CD4-positive, alpha-beta T cell treated with Interferon gamma for 1 hour (primary cell): ENCODE results near the gene HDAC1.
"Not testable (repeated sequence)": the region's sequence is repeated elsewhere in the genome, so short reads cannot be mapped to it uniquely, and the experiment has no call there.

Source experiments
- DNase-seq: peaks from one replicate; pipeline ENCODE4 v3.0.0-alpha.2; 2020

The HDAC1 gene

DNA sequence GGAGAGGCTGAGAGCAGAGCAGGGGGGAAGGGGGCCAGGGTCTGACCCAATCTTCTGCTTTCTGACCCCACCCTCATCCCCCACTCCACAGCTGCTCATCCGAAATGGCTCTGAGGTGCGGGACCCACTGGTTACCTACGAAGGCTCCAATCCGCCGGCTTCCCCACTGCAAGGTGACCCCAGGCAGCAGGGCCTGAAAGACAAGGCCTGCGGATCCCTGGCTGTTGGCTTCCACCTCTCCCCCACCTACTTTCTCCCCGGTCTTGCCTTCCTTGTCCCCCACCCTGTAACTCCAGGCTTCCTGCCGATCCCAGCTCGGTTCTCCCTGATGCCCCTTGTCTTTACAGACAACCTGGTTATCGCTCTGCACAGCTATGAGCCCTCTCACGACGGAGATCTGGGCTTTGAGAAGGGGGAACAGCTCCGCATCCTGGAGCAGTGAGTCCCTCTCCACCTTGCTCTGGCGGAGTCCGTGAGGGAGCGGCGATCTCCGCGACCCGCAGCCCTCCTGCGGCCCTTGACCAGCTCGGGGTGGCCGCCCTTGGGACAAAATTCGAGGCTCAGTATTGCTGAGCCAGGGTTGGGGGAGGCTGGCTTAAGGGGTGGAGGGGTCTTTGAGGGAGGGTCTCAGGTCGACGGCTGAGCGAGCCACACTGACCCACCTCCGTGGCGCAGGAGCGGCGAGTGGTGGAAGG lies 17.1 kb upstream of the HDAC1 start:
- DNase-seq = no peak

- DNase-seq = no peak
These were observed 16.5 kb upstream of the HDAC1 start for GRCh38 chr1:32275424-32275823.

DNA sequence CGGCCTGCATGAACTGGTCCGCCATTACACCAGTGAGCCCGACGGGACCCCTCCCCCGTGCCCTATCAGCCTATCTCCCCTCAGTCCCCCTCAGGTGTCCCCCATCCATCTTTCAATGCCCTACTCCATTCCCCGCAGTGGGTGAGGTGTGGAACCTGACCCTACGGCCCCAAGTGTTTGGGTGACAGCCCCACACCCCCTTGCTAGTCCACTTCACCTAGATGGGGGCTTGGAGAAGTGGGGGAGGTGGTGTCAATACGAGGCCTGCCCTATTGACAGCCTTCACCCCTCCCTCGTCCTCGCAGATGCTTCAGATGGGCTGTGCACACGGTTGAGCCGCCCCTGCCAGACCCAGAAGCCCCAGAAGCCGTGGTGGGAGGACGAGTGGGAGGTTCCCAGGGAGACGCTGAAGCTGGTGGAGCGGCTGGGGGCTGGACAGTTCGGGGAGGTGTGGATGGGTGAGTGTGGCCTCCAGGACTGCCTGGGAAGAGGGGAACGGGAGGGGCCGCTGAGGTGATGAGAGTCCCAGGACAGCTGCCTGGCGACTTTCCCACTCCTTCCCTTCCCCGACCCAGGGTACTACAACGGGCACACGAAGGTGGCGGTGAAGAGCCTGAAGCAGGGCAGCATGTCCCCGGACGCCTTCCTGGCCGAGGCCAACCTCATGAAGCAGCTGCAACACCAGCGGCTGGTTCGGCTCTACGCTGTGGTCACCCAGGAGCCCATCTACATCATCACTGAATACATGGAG lies 15.7 kb upstream of the HDAC1 start:
- no peak for DNase-seq

- not testable (repeated sequence) for DNase-seq
These were observed 7.1 kb upstream of the HDAC1 start for GRCh38 chr1:32284777-32285176.

DNA sequence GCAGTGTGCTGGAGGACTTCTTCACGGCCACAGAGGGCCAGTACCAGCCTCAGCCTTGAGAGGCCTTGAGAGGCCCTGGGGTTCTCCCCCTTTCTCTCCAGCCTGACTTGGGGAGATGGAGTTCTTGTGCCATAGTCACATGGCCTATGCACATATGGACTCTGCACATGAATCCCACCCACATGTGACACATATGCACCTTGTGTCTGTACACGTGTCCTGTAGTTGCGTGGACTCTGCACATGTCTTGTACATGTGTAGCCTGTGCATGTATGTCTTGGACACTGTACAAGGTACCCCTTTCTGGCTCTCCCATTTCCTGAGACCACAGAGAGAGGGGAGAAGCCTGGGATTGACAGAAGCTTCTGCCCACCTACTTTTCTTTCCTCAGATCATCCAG lies 6.2 kb upstream of the HDAC1 start:
- DNase-seq = no peak

DNA sequence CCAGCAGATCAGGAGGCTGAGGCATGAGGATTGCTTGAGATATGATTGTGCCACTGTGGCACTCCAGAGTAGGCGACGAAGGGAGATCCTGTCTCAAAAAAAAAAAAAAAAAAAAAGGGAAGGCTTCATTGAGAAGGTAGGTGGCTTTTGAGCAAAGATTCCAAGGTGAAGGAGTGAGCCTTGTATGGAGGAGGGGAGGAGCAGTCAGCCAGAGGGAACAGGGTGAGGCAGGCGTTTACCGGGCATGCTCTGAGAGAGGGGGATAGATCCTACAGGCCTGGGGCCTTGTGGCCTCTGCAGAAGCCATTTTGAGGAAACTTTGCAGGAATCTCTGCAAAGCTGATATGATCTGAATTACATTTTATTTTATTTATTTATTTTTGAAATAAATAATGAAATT lies 5.1 kb upstream of the HDAC1 start:
- no peak for DNase-seq

DNA sequence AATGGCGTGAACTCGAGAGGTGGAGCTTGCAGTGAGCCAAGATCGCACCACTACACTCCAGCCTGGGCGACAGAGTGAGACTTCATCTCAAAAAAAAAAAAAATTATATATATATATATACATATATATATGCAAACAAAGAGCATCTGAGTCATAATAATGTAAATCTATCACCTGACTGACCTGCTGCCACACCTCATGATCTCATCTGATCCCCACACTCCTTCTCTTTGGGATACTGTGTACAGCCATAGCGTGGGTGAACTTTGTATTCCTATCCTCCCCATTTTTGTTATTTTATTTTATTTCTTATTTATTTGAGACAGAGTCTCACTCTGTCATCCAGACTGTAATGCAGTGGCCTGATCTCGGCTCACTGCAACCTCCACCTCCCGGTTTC lies 2.6 kb upstream of the HDAC1 start:
- no peak for DNase-seq

GRCh38 chr1:32291145-32291707 lies 657 bp upstream of the HDAC1 start:
- DNase-seq = no peak

GRCh38 chr1:32298211-32298610 lies 6.3 kb downstream of the HDAC1 start:
- not testable (repeated sequence) for DNase-seq

DNA sequence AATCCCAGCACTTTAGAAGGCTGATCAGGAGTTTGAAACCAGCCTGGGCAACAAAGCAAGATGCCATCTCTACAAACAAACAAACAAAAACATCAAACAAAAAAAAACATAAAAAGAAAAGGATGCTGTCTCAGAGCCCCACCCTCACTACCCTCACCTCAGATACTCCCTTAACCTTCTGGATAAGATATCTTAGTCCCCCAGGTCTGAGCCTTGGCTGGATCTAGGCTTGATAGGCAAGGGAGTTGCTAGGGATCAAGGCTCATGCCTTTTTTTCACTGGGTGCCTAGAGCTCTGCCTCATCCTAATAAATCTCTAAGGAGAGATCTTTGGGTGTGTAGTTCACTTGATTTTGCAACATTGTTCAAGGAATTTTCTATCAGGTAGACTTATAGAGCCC lies 7.4 kb downstream of the HDAC1 start:
- no peak for DNase-seq

- DNase-seq = no peak
These were observed 11.5 kb downstream of the HDAC1 start for GRCh38 chr1:32303358-32303757.

DNA sequence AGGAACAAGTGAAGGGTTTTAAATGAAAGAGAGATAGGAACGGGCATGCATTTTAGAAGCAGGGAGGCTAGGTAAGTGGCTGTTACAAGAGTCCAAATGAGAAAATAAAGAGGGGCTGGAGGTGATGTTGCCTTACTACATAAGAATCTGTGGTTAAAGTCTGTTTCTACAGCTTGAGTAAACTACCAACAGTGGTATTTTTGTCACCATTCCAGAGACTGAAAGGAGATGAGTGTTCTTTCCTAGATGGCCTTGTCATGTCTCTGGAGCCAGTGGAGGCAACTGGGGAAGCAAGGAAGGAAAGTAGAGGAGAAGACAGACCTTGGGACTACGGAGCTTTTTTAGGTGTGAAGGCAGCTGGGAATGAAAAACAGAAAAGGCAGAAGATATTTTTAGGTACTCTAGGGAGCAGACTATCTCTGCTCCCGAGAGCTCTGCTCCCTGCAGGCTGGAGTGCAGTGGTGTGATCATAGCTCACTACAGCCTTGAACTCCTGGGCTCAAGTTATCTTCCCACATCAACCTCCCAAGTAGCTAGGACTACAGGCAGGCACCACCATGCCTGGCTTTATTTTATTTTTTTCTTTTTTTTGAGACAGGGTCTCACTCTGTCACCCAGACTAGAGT lies 12.2 kb downstream of the HDAC1 start:
- DNase-seq = no peak

DNA sequence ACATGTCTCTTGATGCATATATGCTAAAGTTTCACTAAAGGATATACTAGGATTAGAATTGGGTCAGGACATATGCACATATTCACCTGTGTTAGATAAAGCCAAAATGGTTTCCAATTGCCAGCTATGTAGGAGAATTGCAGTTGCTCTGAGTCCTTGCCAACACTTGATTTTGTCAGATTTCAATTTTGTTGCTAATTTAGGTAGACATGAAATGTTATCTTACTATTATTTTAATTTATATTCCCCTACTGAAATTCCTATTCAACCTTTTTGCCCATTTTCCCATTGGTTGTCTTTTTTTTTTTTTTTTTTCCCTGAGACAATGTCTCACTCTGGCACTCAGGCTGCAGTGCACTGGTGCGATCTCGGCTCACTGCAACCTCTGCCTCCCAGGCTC lies 13.4 kb downstream of the HDAC1 start:
- DNase-seq = no peak

- no peak for DNase-seq
These were observed 15.4 kb downstream of the HDAC1 start for GRCh38 chr1:32307324-32307723.

DNA sequence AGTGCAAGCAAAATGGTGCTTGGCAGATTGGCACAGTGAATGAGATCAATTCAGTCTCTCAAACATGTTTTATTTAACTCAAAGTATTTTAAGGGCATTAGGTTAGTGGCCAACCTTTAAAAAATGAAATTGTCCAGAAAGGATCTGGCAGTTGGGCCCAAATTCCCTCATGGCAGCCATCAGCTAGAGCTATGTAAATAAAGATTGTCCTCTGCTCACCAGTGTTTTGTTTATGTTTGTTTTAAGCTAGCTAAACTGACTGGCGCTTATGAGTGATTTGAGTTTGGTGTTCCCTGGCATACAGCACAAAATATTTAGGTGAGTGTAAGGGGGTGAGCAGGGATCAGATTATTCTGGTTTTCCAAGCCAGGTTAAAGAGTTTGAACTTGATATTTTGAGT lies 18.1 kb downstream of the HDAC1 start:
- DNase-seq = no peak

DNA sequence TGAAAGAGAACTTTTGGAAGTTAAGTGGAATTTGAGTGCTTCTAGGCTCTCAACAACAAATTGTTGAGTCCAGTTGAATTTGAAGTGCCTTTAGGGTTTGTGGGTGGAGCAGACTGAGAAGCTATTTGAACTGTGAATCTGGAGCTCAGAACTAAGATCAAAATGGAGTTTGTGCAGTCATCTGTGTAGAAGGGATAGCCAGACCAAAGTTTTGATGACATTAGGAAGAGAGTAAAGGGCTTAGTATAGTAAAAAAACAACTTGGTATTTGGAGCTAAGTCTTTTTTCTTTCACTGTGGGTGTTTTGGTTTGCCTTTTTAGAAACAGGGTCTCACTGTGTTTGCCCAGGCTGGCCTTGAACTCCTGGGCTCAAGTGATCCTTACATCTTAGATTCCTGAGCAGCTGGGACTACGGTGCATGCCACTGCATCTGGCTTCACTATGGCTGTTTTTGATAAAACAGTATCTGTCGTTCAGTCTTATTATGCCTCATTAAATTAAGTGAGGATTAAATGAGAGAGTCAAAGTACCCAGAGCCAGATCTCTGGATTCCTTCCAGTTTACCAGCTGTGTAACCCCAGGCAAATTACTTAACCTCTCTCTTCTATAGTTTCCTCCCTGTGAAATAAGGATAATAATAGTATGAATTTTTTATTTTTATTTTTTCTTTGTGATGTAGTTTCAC lies 20.0 kb downstream of the HDAC1 start:
- DNase-seq = no peak

DNA sequence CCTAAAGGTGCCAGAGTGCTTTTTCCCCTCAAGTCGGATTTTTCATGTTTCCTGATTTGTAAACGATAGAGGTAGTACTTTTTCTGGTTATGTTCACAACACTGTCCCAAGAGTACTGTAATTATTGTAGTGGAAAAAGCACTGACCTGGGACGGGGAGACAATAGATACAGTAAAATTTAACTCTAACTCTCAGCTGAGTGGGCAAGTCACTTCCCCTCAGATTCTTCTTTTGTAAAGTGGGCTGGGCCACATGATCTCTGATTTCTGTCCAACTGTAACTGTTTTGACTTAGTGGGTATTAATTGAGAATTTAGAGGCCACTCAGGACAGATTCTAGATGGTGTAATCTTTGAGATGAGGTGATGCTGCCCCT lies 25.0 kb downstream of the HDAC1 start:
- DNase-seq = no peak

GRCh38 chr1:32318127-32318869 lies 26.4 kb downstream of the HDAC1 start:
- DNase-seq = no peak

DNA sequence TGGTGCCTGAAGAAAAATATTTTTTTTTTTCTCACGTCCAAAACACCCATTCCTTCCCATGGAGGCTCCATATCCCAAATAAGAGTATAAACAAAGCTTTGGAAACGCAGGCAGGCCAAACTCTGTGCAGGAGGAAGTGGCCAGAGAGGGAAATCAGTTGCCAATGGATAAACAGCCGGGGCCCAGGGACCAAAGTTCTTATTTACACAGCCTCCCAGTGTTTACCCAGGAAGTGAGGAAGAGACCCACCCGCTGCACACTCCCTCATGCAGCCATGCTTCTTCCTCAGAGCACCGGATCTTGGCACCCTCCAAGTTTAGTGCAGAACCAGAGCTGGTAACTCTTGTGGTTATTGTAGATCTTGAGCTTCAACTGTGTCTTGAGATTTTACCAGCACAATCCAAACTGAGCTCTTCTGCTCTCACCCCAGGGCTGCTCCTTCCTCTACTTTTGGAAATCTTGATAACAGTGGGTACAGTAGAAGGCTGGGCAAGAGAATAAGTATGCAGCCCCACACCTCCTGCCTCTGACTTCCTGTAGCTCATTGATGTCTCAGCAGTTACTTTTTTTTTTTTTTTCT lies 29.9 kb downstream of the HDAC1 start:
- no peak for DNase-seq

GRCh38 chr1:32327204-32327603 lies 35.3 kb downstream of the HDAC1 start:
- no peak for DNase-seq

DNA sequence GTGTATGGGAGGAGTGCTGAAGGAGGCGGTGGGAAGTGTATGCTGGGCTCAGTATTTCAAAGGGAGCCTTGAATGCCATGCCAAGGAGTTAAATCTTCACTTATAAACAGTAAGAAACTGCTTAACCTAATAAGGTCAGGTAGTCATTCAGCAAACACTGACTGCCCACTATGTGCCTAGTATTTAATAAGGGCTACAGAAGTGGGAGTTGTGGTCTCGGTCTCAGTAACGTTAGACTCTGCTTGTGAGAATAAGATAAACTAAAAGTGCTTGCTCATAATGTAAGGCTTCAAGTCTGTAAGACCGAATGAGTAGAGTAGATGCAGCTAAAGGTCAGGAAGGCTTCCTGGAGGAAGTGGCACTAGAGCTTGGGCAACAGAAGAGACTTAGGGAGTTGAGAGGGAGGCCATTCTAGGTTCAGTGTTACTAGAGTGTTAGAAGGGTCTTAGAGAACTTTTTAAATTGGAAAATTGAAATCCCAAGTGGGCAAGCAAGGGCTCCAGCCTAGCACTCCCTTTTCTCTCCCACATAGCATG lies 38.1 kb downstream of the HDAC1 start:
- DNase-seq = no peak

- DNase-seq = no peak
These were observed 38.8 kb downstream of the HDAC1 start for GRCh38 chr1:32330558-32331151.
